Stimulated activated memory B cell treated with anti-CD40 and anti-IgM and Interleukin-4, amounts not matched to agents 10 μg/mL and 1 μg/mL and 100 μg/mL, for 72 hours (primary cell): ENCODE results near the gene SRRD.

Experiments
- ATAC-seq: fragments of 150-1000 bp; cut with Tn5 transposase; 2 replicates; pipeline ENCODE4 v1.10.0; 2021
- H3K27ac Mint-ChIP-seq: one replicate; pipeline ENCODE4 v1.8.0; 2022; ENCODE audit warnings: mild to moderate bottlenecking, mixed read lengths
- H3K27me3 Mint-ChIP-seq: one replicate; pipeline ENCODE4 v1.8.0; 2022; ENCODE audit warnings: mixed read lengths
- H3K36me3 Mint-ChIP-seq: one replicate; pipeline ENCODE4 v1.8.0; 2022; ENCODE audit warnings: mixed read lengths
- H3K4me1 Mint-ChIP-seq: one replicate; pipeline ENCODE4 v1.8.0; 2022; ENCODE audit warnings: mixed read lengths
- H3K4me3 Mint-ChIP-seq: one replicate; pipeline ENCODE4 v1.8.0; 2022; ENCODE audit warnings: mild to moderate bottlenecking, moderate library complexity, mixed read lengths
- H3K9me3 Mint-ChIP-seq: one replicate; pipeline ENCODE4 v1.8.0; 2022; ENCODE audit warnings: mixed read lengths

SRRD gene

DNA sequence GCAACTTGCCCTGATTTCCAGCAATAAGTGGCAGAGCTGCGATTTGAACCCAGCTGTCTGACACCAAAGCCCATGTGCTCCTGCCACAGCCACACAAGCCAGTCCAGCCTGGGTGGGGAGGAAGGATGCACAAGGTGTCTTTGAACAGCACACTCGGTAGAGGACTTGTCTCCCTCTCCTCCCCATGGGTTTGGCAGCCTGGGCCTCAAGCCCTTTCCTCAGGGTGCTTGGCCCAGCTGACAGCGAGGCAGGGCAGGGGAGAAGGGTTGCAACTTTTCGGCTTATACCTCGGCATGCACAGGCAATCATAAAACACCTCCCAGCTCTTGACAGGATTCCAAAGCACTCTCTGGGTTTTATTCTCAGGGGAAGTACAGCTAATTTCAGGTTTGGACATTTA lies 35.3 kb upstream of the SRRD start:
- no peak overlapping the region for H3K27ac Mint-ChIP-seq
- no peaks in the 10 kb centered on the region for H3K27me3 Mint-ChIP-seq
- no peaks in the 10 kb centered on the region for H3K9me3 Mint-ChIP-seq
- no peak for ATAC-seq
- H3K4me3 Mint-ChIP-seq, result no peak overlapping the region
- peaks cover 47% of the 10 kb centered on the region for H3K36me3 Mint-ChIP-seq
- H3K4me1 Mint-ChIP-seq, result no peaks in the 10 kb centered on the region

DNA sequence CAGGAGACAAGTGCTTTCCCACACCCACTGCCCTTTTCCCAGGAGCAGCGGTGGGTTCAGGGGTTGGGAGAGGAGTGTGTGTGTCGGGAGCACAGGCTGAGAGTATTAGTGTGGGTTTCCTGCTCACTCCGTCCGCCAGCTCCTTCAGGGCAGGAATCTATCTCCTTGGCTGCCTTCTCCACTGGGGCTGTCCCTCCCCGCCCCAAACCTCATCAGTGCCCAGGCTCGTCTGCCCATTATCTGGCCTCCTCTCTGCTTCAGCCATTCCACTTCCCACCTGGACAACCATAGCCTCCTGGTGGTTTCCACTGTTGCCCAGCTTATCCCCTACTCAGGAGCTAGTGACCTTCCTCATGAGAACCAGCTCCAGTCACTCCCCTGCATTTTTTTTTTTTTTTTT lies 34.7 kb upstream of the SRRD start:
- ATAC-seq, result no peak
- no peak overlapping the region for H3K27ac Mint-ChIP-seq
- H3K27me3 Mint-ChIP-seq, result no peaks in the 10 kb centered on the region
- H3K4me1 Mint-ChIP-seq, result no peaks in the 10 kb centered on the region
- H3K36me3 Mint-ChIP-seq, result peaks cover 48% of the 10 kb centered on the region
- H3K9me3 Mint-ChIP-seq, result no peaks in the 10 kb centered on the region
- no peak overlapping the region for H3K4me3 Mint-ChIP-seq

DNA sequence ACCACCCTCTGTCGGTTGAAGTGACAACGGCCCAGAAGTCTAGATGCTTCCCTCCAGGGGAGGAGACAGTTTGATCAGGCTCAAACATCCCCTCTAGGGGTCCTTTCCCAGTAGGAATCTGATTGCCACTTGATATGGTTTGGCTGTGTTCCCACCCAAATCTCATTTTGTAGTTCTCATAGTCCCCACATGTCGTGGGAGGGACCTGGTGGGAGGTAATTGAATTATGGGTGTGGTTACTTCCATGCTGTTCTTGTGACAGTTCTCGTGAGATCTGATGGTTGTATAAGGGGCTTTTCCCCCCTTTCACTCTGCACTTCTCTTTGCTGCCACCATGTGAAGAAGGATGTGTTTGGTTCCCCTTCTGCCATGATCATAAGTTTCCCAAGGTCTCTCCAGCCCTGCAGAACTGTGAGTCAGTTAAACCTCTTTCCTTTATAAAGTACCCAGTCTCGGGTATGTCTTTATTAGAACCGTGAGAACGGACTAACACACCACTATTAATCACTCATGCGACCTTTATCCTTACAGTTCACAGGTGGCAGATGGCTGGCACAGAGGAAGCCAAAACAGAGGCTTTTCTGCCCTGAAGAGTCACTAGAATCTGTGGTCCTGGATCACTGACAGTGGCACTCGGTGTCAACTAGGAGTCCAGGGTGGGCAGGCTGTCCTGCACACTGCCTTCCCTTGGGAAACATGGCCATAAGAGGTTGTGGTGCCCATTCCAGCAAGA lies 33.1 kb upstream of the SRRD start:
- Mint-ChIP-seq H3K4me1 (no peaks in the 10 kb centered on the region), H3K4me3 (no peak overlapping the region), H3K9me3 (no peaks in the 10 kb centered on the region), H3K27ac (no peak overlapping the region), H3K27me3 (no peaks in the 10 kb centered on the region), H3K36me3 (peaks cover 43% of the 10 kb centered on the region)
- no peak for ATAC-seq

DNA sequence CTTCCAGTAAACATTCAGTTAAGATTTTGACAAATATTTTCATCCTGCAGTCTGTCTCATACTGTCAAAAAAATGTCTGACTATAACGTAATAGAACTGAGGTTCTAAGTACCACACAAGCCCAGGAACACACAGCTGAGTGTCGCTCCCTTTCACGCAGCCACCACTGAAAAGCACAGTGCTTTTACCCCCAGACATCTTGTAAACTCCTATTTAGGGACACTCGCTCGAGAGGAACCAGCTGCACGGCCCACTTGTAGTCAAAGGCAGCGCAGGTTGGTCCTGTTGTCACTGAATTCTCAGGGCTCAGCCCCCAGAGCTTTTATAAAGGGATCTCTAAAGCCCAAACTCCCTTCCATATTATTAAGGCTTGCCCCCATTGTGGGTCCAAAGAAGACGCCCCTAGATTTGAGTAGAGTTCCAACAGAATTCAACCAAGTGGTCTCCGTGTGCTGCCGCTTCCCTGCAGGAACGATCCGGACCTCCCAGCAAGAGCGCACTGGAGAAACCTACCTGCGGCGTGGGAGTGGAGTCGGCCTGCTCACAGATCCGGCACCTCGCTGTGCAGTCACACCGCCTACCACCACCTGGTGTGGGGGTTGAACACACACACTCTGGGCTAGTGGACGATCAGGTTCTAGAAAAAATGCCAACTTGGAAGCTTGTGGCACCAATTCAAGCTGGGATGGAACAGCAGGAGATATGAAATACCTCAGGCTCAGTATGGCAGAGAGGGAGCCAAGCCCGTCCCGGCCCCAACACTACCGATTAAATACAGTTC lies 31.3 kb upstream of the SRRD start:
- Mint-ChIP-seq H3K27ac (no peak overlapping the region), H3K36me3 (peaks cover 50% of the 10 kb centered on the region), H3K9me3 (no peaks in the 10 kb centered on the region), H3K27me3 (no peaks in the 10 kb centered on the region), H3K4me3 (no peak overlapping the region), H3K4me1 (no peaks in the 10 kb centered on the region)
- ATAC-seq, result no peak

DNA sequence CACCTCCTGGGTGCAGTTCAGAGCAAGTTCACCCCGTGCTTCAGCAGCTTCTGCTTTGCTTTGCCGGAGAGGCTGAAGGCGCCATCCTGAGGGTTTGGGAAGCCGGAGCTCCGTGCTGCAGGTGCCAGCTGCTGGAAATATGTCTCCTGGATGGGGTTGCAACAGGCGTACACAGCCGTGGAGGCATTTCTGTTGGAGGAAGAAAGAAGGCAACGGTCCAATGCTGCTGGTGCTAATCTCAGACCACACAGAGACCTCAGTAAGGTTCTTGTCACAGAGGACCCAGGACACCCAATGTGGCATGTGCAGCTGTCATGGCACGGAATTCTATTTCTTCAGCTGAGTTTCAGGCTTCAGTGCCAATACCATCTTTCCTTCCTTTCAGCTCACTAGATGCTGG lies 30.5 kb upstream of the SRRD start:
- Mint-ChIP-seq H3K27ac (no peak overlapping the region), H3K4me1 (no peaks in the 10 kb centered on the region), H3K27me3 (no peaks in the 10 kb centered on the region), H3K9me3 (no peaks in the 10 kb centered on the region), H3K36me3 (peaks cover 57% of the 10 kb centered on the region), H3K4me3 (no peak overlapping the region)
- ATAC-seq, result no peak

DNA sequence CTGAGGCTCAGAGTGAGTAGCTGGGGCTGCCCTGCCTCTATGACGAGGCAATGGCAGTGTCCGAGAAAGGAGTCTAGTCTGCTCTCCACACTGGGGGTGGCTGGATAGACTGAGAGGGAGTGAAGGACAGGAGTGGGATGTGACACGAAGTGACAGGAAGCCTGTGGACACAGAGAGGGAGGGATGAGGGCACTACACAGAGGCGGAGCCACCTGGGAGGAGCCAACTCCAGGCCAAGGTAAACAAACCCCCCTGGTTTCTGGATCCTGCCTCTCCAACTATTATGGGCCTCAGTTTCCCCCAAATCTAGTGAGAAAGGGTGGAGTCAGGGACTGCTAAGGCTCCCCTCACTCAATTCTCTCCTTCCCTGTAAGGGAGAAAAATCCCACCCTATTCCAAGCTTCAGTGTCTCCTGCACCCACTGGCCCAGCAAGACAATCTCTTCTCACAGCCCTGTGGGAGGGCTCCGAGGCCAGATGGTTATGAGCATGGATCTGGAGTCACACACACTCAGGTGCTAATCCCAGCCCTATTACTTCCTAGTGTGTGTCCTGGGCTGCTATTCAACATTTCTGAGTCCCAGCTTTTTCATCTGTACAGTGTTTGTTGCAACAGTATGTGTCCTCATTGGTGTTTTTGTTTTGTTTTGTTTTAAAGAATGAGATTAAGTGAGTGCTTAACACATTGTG lies 29.7 kb upstream of the SRRD start:
- H3K4me3 Mint-ChIP-seq, result no peak overlapping the region
- H3K36me3 Mint-ChIP-seq, result peaks cover 61% of the 10 kb centered on the region
- ATAC-seq, result no peak
- H3K27ac Mint-ChIP-seq, result no peak overlapping the region
- no peaks in the 10 kb centered on the region for H3K9me3 Mint-ChIP-seq
- H3K27me3 Mint-ChIP-seq, result no peaks in the 10 kb centered on the region
- no peaks in the 10 kb centered on the region for H3K4me1 Mint-ChIP-seq

DNA sequence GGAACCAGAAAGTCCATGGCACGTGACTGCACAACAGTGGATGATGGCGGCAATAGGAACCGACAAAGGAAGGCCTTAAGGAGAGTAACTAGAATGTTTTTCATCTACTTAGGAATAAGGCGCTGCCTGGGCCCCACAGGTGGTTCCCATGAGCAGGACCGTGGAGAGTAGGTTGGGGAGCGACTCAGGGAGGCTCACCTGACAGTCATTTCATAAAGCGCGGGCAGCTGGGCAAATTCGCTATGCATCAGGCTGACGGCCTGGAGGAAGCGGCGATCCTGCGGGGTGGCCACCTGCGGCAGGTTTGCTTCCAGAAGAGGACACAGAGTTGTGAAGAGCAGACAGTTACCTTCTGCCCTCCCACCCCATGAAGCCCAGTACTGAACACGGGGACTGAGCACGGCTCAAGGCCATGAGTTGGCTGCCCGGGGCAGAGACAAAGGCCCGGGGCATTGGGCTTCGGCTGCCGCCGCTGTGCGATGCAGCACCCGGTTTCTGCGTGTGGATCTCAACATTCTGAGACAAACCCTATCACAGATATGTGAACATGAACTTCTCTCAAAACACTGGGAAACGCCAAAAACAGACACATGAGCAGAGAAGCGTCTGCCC lies 25.9 kb upstream of the SRRD start:
- H3K36me3 Mint-ChIP-seq, result peaks cover 39% of the 10 kb centered on the region
- H3K27ac Mint-ChIP-seq, result no peak overlapping the region
- no peak overlapping the region for H3K4me3 Mint-ChIP-seq
- H3K27me3 Mint-ChIP-seq, result no peaks in the 10 kb centered on the region
- ATAC-seq, result no peak
- H3K4me1 Mint-ChIP-seq, result no peaks in the 10 kb centered on the region
- H3K9me3 Mint-ChIP-seq, result no peaks in the 10 kb centered on the region

DNA sequence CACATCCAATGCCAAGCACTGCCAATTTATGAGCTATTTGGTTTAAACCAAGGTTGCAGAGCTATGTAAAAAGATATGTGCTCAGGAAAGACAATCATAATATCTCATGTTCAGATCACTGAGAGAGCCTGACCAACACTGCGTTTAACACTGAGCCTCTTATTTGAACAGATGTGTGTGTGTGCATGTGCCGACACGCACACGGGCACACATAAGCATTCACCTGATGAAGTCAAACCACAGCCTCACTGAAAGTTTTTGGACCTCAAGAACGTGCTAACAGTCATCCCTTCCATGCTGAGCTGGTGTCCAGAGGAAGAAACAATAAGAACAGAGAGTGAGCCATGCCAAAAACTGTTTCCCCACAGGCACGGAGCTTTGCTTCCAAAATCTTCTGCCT lies 23.5 kb upstream of the SRRD start:
- no peaks in the 10 kb centered on the region for H3K4me1 Mint-ChIP-seq
- H3K36me3 Mint-ChIP-seq, result peaks cover 31% of the 10 kb centered on the region
- no peak for ATAC-seq
- no peak overlapping the region for H3K4me3 Mint-ChIP-seq
- no peaks in the 10 kb centered on the region for H3K27me3 Mint-ChIP-seq
- H3K27ac Mint-ChIP-seq, result no peak overlapping the region
- H3K9me3 Mint-ChIP-seq, result no peaks in the 10 kb centered on the region

DNA sequence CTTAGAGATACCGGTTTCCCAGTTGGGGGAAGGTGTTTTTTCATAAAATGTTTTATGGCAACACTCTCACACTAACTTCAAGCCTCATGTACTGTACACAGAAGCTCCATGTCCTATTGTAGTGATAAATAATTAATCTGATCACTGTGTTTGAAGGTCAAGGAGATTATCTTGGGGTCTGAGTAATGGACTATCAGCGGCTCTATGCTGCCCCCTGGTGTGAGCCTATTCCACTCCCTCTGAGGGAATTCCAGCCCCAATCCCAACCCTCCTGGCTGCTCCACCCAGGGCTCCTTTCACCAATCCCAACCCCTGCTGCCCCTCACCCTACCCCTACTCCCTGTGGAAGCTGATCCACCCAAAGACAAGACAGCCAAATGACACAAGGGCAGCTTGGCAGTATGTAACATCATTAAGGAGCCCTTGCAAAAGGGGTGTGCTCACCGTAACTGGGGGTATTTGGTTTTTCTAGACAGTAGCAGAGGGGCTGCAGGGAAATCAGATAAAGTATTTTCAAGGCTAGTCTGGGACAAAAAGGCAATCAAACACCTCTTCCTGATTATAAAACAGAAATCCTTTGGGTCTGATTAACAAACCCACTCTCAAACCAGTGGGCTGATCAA lies 22.4 kb upstream of the SRRD start:
- no peaks in the 10 kb centered on the region for H3K4me1 Mint-ChIP-seq
- no peak for ATAC-seq
- H3K9me3 Mint-ChIP-seq, result no peaks in the 10 kb centered on the region
- H3K27ac Mint-ChIP-seq, result no peak overlapping the region
- H3K27me3 Mint-ChIP-seq, result no peaks in the 10 kb centered on the region
- H3K36me3 Mint-ChIP-seq, result peaks cover 34% of the 10 kb centered on the region
- H3K4me3 Mint-ChIP-seq, result no peak overlapping the region

DNA sequence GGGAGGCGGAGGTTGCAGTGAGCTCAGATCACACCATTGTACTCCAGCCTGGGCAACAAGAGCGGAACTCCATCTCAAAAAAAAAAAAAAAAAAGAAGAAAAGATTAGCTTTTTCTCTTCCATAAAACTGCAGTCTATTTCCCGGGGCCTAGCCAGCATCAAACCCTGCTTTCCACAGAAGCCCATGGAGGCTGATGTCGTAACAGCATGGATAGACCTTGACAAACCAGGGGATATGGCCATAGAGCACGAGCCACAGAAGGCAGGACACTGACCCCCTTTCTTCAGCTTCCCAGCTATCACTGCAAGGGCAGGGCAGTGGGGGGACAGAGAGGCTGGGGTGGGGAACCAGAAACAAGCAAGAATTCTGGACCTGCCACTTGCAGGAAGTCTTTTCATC lies 21.6 kb upstream of the SRRD start:
- Mint-ChIP-seq H3K36me3 (peaks cover 42% of the 10 kb centered on the region), H3K27ac (no peak overlapping the region), H3K4me1 (no peaks in the 10 kb centered on the region), H3K27me3 (no peaks in the 10 kb centered on the region), H3K4me3 (no peak overlapping the region), H3K9me3 (no peaks in the 10 kb centered on the region)
- no peak for ATAC-seq

DNA sequence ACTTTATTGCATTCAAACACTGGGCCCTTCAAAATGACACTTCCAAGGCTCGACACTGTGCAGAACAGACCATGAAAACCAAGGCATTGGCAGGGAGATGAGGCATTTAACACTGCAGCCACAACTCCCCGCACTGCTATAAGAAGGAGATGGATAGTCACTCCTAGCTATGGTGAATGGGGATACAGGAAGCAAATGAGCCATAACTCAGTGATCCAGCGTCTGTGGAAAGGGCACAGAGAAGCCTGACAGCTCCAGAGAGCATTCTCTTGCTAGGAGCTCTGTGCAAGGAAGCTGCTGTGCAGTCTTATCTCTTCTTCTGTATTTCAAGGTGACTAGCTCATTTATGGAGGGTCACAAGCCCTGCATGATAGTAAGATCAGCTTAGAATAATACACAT lies 21.0 kb upstream of the SRRD start:
- Mint-ChIP-seq H3K9me3 (no peaks in the 10 kb centered on the region), H3K27me3 (no peaks in the 10 kb centered on the region), H3K4me1 (no peaks in the 10 kb centered on the region), H3K27ac (no peak overlapping the region), H3K4me3 (no peak overlapping the region), H3K36me3 (peaks cover 39% of the 10 kb centered on the region)
- no peak for ATAC-seq

DNA sequence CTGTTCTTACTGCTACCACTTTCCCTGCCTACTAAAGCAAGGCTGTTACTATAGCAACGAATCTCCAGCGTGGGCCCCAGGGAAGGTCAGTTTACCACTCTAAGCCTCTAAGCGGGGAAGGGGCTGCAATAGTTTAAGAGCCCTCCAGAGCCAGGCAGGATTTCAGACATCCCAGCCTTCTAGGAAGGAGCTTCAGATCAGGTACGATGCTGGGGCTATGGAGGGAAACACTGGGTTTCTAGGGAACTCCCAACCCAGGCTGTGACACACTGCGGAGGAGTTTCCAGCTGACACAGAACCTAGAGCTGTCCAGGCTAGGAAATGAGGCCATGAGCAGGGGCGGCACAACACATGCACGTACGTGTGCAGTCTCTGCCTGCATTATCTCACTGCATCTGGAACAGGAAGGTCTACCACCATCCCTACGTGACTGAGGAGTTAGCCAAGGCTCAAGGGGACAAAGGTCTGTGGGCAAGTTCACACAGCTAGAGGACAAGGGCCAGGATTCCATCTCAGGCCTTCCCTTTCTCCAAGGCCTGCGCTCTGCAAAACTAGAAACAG lies 20.5 kb upstream of the SRRD start:
- no peaks in the 10 kb centered on the region for H3K9me3 Mint-ChIP-seq
- H3K27ac Mint-ChIP-seq, result no peak overlapping the region
- peaks cover 36% of the 10 kb centered on the region for H3K36me3 Mint-ChIP-seq
- H3K27me3 Mint-ChIP-seq, result no peaks in the 10 kb centered on the region
- ATAC-seq, result no peak
- H3K4me1 Mint-ChIP-seq, result no peaks in the 10 kb centered on the region
- H3K4me3 Mint-ChIP-seq, result no peak overlapping the region

DNA sequence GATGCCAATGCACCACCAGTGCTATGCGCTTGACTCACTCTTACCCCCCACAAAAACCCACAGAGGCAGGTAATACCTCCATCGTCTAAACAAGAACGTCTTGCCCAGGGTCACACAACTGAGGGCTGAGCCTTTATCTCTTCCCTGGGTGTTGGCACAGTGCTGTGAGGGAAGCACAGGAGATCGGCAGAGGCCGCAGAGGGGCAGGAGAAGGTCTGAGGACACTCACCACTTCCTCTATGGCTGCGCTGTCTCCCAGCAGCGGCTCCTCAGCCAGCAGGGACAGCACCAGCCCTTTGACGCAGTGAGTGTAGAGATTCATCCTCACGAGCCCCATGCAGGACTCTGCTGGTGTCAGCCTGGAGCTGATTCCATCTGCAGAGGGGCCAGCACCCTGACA lies 20.0 kb upstream of the SRRD start:
- Mint-ChIP-seq H3K4me1 (no peaks in the 10 kb centered on the region), H3K9me3 (no peaks in the 10 kb centered on the region), H3K27ac (no peak overlapping the region), H3K27me3 (no peaks in the 10 kb centered on the region), H3K36me3 (peaks cover 38% of the 10 kb centered on the region), H3K4me3 (no peak overlapping the region)
- no peak for ATAC-seq

DNA sequence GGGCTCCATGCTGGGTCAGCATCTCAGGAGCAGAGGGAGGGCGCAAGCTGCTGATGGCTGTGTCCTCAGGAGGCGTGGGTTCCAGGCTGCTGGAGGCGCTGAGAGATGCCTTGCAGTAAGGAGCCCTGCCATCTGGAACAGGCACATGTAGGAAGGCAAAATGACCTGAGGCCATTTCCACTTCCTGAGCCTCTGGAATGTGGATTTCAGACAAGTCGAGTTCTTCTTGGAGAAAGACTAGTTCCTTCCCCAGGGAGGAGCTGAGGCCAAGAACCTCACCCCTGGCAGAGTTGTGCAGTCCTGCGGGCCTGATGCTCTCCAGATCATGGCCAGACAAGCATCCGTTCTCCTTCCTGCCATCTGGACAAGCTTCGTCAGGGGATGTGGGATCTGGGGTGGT lies 19.4 kb upstream of the SRRD start:
- Mint-ChIP-seq H3K4me1 (no peaks in the 10 kb centered on the region), H3K27ac (no peak overlapping the region), H3K27me3 (no peaks in the 10 kb centered on the region), H3K4me3 (no peak overlapping the region), H3K36me3 (peaks cover 44% of the 10 kb centered on the region), H3K9me3 (no peaks in the 10 kb centered on the region)
- ATAC-seq, result no peak

DNA sequence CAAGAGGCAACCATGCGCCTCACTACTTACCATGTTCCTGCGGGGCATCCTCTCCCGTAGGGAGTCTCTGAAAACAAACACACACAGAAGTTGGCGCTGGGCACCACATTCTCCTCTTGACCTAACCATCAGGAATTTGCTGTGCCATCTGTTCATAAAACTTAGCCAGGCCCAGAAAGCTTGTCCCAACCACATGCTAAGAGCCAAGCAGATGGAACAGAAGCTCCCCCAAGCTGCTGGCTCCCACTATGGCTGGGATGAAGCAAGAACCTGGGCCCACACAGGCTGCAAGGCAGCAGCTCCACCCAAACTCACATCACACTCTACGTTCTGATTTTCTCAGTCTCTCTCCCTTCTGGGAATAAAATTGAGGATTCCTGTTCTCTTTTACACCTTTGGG lies 17.5 kb upstream of the SRRD start:
- Mint-ChIP-seq H3K4me1 (no peaks in the 10 kb centered on the region), H3K4me3 (no peak overlapping the region), H3K27me3 (no peaks in the 10 kb centered on the region), H3K36me3 (peaks cover 54% of the 10 kb centered on the region), H3K9me3 (no peaks in the 10 kb centered on the region), H3K27ac (no peak overlapping the region)
- no peak for ATAC-seq
